ENCODE measurements around the gene GNB1L. TPM values are rescaled to one million over a fixed set of nuclear protein-coding genes. Genes with fewer than 3 reads are reported as not detected.

Gene GNB1L
- total RNA-seq, 4 donors from 2014 or later = 1.8 to 5.1 (median 4.5) TPM

GRCh38 chr22:19764636-19765476, 89.8 kb downstream of the GNB1L start:
- Histone ChIP-seq H3K9me3 (no peaks in the 10 kb centered on the region), H3K4me1 (peaks cover 12 to 22% of the 10 kb centered on the region in 2 donors), H3K27me3 (peaks cover 20% of the 10 kb centered on the region), H3K27ac (peak overlapping the region in 1 of 3 donors; percentile 38), H3K4me3 (replicated peaks in 1 of 3) (no peak overlapping the region), H3K36me3 (no peaks in the 10 kb centered on the region)
- intact Hi-C loops (cut with DNase I) = no loop called here
- DNase-seq = no peak
- TF ChIP-seq POLR2A (IDR thresholded peaks at IDR 0.05) (no peak), CTCF (IDR thresholded peaks at IDR 0.05) (no peak)
- 62 to 64% methylated on average over 24 to 25 of the region's 25 CpGs for WGBS, 2 donors

- WGBS, 2 donors = 78 to 89% methylated on average over 6 of the region's 17 CpGs
Observed at GRCh38 chr22:19764299-19764593, 90.4 kb downstream of the GNB1L start.

DNA sequence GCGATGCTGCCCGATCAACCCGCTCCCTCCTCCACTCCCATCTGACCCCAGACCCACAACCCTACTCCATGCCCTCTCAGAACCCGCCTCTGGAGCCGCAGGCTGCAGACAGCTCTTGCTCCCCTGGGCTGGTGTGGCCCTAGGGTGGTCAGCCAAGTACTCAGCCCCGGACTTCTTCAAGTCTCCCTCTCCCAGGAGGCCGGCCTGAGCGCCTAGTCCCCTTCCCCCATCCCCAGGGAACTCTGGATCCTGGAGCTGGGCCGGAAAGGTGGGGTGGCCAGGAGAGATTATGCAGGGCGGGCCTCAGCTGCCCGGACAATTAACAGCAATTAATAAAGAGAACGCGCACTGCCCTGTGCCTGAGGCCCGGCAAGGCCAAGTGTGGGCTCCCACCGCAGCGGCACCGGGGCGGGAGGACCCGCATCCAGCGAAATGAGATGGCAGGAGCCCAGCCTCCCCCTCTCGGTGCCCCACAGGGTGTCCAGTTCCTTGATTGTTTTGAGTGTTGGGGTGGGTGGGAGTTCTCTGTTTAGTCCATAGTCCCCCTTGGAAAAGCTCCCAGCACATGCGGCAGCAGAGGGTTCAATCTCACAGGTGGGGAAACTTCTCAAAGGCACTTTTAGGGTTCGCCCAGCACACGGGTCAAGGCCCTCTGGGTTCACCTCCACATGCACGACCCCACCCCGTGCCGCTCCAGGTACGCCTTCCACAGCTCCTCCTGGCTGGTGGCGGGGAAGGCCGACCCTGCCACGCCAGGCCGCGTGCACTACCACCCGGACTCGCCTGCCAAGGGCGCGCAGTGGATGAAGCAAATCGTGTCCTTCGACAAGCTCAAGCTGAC, 91.0 kb downstream of the GNB1L start:
- peaks cover 16 to 29% of the 10 kb centered on the region in 2 donors for H3K4me1 ChIP-seq
- DNase-seq = no peak
- no peak overlapping the region for H3K4me3 ChIP-seq (replicated peaks in 1 of 3)
- peak overlapping the region in 1 of 3 donors; percentile 38 for H3K27ac ChIP-seq
- H3K36me3 ChIP-seq = no peaks in the 10 kb centered on the region
- no peaks in the 10 kb centered on the region for H3K9me3 ChIP-seq
- intact Hi-C loops (cut with DNase I) = no loop called here
- H3K27me3 ChIP-seq = peaks cover 30% of the 10 kb centered on the region
- 57 to 64% methylated on average over 35 to 36 of the region's 39 CpGs for WGBS, 2 donors
- no peak for TF ChIP-seq CTCF (IDR thresholded peaks at IDR 0.05)
- TF ChIP-seq POLR2A (IDR thresholded peaks at IDR 0.05) = no peak

More at GRCh38 chr22:19764299-19764593, 90.4 kb downstream of the GNB1L start:
- Histone ChIP-seq H3K36me3 (no peaks in the 10 kb centered on the region), H3K27me3 (peaks cover 26% of the 10 kb centered on the region), H3K9me3 (no peaks in the 10 kb centered on the region), H3K4me3 (replicated peaks in 1 of 3) (no peak overlapping the region), H3K4me1 (peaks cover 16 to 28% of the 10 kb centered on the region in 2 donors), H3K27ac (peak overlapping the region in 1 of 3 donors; percentile 38)
- intact Hi-C loops (cut with DNase I) = no loop called here
- DNase-seq = no peak
- TF ChIP-seq POLR2A (IDR thresholded peaks at IDR 0.05) = no peak
- TF ChIP-seq CTCF (IDR thresholded peaks at IDR 0.05) = no peak

- 74 to 85% methylated on average over 30 to 34 of the region's 34 CpGs for WGBS, 2 donors
- intact Hi-C loops (cut with DNase I) = no loop called here
- Histone ChIP-seq H3K27ac (peak overlapping the region in 2 of 3 donors; percentile 10 to 50), H3K4me3 (replicated peaks in 1 of 3) (no peak overlapping the region), H3K27me3 (peaks cover 24% of the 10 kb centered on the region), H3K4me1 (peaks cover 16 to 29% of the 10 kb centered on the region in 2 donors), H3K36me3 (no peaks in the 10 kb centered on the region), H3K9me3 (no peaks in the 10 kb centered on the region)
- DNase-seq = no peak
- TF ChIP-seq CTCF (IDR thresholded peaks at IDR 0.05) (no peak), POLR2A (IDR thresholded peaks at IDR 0.05) (no peak)
Observed at GRCh38 chr22:19762568-19763457, 91.9 kb downstream of the GNB1L start.
